SIG-M5 treated with dmso at 0.1 percent for 504 hours (cell line): ENCODE results near the gene ISOC2.

Source experiments
- DNase-seq: peaks from one replicate; lab custom pipeline; 2025; ENCODE audit not compliant: unreplicated experiment; lab: John Stamatoyannopoulos, UW

ISOC2 gene

DNA sequence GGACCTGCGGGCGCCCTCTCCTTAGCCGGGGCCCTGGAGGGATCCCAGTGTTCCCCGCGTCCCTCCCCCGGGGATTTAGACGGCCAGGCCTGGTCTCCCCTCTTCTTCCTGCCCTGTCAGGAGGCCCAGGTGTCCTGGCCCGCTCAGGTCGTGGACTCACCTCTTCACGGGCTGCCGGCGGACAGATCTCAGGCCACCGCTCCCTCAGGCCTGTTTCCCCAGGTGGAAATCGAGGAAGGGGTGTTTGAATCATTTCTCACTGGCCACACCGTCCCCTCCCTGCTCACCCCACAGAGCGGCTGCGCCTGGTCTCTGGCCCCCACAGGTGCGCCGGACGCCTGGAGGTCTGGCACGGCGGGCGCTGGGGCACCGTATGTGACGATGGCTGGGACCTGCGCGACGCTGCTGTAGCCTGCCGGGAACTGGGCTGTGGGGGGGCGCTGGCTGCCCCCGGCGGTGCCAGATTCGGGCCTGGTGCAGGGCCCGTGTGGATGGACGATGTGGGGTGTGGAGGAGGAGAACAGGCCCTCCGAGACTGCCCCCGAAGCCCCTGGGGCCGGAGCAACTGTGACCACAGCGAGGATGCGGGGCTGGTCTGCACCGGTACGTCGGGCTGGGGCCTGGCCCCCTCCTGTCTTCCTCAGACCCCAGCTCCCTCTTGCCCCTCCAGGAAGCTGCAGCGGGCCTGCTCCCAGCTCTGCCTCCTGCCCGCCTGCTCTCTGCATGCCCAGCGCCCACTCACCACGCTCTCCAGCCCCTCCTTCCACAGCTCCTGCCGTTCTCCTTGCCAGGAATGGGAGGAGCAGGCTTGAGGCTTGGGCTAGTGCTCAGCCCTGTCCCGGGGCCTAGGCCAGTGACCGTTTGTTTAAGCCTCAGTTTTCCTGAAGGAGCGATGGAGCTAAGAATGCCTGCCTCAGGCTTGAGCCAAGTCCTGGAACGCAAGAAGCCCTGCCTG lies 29.3 kb upstream of the ISOC2 start:
- no peak for DNase-seq

DNA sequence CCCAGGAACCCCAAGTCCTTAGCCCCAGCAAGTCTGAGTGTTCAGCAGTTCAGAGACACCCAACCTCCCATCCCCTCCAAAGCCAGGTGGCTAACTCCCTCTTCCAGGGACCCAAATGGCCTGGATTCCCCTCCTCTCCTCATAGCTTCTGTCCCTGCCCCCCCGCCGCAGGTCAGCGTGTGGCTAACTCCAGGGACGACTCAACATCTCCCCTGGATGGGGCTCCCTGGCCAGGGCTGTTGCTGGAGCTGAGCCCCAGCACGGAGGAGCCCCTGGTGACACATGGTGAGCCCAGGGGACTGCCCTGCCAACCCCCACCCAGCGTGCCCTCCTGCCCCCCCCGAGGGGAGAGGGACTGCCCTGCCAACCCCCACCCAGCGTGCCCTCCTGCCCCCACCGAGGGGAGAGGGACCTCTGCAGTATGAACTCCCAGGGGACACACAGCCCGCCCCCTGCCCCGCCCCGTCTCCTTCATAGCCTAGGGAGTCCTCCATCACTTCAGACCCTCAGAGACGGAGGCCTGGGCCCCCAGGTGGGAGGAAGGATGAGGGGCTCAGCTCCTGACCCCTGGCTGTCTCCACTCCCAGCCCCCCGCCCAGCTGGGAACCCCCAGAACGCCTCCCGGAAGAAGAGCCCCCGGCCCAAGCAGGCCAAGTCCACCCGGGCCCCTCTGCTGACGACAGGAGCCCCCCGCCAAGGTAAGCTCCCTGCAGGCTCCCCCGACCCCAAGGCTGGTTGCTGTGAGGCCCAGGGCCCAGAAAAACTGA lies 28.5 kb upstream of the ISOC2 start:
- DNase-seq = no peak

DNA sequence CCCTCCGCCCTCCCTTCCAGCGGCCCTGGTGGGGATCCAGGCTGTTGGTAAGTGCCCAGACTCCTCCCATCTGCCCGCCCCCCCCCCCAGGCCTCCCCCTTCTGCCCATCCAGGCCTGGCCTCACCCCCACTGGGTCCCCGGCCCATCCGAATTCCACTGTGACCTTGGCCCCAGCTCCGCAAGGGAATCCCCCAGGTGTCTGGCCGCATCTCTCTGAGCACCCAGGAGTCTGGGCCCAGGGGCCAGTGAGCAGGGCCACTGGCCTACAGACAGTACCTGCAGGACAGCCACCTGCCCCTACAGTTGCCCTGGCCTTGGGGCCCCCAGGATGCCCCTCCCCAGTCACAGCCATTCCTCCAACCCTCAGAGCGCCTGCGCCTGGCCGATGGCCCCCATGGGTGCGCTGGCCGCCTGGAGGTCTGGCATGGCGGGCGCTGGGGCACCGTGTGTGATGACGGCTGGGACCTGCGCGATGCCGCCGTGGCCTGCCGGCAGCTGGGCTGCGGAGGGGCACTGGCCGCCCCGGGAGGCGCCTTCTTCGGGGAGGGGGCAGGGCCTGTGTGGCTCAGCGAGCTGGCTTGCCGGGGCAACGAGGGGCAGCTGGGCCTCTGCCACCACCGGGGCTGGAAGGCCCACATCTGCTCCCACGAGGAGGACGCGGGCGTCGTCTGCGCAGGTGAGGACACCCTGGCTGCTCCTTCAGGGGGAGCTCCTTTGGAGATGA lies 27.7 kb upstream of the ISOC2 start:
- no peak for DNase-seq

DNA sequence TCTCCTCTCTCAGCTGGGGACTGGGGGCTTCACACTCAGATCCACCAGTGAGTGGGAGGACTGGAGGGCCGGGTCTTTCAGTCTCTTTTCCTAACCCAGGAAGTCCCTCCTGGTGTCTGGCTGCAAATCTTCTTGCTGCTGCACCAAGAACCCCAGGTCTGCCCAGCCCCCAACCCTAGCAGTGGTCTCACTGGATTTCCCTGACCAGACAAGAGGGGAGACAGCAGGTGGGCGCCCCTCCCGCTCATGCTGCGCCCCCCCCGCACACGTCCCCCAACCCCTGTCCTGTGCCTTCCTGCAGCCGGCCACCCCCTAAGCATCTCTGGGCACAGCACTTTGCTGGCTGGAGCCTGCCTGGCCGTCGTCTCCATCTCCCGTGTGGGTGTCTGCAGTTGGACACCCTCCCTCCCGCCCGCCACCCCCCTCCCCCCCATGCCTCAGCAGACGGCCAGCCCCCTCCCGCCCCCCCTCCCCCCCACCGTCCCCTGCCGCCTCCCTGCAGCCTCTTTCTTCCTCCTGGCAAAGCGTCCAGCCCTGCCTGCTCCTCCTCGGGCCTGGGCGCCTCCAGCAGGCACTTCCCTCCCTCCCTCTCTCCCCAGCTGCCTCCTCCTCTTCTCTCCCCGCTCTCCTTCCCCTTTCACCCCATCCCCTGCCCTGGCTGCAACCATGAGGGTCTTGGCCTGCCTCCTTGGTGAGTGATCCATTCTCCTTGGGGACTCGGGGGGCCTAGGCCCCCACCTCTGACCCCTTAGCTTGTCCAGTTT lies 26.7 kb upstream of the ISOC2 start, which contains the start of gene SSC5D:
Gene SSC5D (plus strand): TSS at position 513 of the 764 bp plus-strand sequence. CDS start 154 bp downstream, at position 667.
- no peak for DNase-seq

GRCh38 chr19:55486971-55487923 lies 25.8 kb upstream of the ISOC2 start:
- DNase-seq = no peak

DNA sequence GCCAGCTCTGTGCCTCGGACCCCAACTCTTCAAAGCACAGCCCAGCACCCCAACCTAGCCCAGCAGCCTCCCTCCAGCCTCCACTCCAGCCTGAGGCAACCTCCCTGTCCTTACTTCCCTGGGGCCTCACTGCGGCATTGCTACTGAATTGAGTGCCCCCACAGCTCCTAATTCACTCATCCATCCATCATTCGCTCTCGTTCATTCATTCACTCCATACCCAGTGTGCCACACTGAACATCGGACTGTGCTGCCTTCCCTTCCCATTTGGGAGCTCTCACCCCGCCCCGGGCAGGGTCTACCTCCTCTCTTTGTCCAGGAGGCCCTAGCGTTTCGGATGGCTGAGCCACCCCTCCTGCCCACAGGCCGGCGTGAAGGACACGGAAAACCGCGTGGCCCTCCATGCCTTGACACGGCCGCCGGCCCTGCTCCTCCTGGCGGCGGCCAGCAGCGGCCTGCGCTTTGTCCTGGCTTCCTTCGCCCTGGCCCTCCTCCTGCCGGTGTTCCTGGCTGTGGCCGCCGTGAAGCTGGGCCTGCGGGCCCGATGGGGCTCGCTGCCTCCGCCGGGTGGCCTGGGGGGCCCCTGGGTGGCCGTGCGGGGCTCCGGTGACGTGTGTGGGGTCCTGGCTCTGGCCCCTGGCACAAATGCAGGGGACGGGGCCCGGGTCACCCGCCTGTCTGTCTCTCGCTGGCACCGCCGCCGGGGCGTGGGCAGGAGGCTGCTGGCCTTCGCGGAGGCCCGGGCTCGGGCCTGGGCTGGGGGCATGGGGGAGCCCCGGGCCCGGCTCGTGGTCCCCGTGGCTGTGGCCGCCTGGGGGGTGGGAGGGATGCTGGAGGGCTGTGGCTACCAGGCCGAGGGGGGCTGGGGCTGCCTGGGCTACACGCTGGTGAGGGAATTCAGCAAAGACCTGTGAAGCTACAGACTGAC lies 24.9 kb upstream of the ISOC2 start:
- no peak for DNase-seq

GRCh38 chr19:55485439-55486011 lies 24.1 kb upstream of the ISOC2 start:
- DNase-seq = no peak

DNA sequence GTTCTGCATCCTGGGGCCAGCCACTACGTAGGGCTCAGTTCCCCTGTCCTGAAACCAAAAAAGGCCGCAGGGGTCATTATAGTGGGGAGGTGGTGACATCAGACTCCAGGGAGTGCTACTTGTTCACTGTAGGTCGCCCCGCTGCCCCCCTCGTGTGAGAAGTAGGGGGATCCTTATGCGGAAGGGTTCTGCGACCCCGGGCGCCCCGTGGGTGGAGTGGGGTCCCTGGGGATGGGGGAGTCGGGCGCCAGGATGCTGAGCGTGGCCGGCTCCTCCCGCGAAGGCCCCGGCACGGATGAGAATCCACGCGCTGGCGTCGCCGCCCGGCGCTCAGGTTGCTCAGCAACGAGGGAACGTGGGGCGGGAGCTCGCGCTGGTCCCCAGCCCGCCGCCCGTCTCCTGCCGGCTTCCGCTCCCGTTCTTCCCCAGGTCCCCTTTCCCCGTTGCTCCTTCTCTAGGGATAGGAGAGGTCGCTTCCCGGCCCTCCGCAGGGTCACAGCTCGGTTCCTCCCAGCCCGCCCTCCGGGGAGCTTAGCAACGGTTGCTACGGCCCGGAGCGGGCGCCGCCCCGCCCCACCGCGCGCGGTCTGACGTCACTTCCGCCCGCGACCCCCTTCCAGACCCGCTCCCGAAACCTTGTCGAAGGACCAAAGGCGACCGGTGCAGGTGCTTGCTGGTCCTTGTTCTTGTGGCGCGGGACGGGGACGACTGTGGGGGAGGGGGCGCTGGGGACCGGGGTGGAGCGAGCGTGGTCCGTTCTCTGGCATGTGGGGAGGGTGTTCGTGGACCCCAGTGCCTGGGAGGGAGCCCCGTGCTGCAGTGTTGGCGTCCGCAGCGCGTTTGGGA lies 23.4 kb upstream of the ISOC2 start, which contains the start of gene NAT14:
Gene NAT14 (plus strand): TSS at position 596 of the 846 bp plus-strand sequence. CDS start 521 bp downstream, outside the sequence.
- no peak for DNase-seq

DNA sequence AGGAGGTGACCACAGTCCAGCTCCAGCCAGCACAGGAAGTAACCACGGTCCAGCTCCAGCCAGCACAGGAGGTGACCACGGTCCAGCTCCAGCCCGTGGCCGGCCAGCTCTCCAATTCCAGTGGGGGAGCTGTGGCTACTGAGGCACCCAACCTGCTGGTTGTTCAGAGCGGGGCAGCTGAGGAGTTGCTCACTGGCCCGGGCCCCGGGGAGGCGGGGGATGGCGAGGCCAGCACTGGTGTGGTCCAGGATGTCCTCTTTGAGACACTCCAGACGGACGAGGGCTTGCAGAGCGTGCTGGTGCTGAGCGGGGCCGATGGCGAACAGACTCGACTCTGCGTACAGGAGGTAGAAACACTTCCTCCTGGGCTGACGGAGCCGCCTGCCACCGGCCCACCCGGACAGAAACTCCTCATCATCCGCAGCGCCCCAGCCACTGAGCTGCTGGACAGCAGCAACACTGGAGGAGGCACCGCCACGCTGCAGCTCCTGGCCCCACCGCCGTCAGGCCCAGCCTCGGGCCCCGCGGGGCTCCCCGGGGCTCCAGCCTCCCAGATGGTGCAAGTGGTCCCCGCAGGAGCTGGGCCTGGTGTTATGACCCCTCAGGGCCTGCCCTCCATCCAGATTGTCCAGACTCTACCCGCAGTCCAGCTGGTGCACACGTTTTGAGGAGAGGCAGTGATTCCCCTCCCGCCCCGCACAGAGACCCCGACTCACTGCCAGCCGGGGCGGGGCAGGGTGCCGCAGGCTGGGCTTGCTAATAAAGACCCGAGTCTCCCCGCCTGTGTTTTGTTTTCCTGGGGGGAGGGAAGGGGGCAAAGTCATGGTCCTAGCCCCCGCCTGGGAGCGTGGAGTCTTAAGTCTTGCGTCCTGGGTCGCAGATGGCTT lies 22.5 kb upstream of the ISOC2 start:
- DNase-seq = no peak

- no peak for DNase-seq
These were observed 21.7 kb upstream of the ISOC2 start for GRCh38 chr19:55482967-55483705.

GRCh38 chr19:55482156-55482961 lies 20.9 kb upstream of the ISOC2 start:
- no peak for DNase-seq

- DNase-seq = no peak
These were observed 20.3 kb upstream of the ISOC2 start for GRCh38 chr19:55481794-55482155.

DNA sequence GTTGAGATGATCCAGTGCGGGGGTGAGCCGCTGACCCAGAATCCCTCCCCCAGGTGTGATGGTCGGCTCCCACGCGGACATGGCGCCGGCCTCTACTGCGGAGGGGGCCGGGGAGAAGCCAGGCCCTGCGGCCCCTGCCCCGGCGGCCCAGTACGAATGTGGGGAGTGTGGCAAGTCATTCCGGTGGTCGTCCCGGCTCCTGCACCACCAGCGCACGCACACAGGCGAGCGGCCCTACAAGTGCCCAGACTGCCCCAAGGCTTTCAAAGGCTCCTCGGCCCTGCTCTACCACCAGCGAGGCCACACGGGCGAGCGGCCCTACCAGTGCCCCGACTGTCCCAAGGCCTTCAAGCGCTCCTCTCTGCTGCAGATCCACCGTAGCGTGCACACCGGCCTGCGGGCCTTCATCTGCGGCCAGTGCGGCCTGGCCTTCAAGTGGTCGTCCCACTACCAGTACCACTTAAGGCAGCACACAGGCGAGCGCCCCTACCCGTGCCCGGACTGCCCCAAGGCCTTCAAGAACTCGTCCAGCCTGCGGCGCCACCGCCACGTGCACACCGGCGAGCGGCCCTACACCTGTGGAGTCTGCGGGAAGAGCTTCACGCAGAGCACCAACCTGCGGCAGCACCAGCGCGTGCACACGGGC lies 19.8 kb upstream of the ISOC2 start:
- no peak for DNase-seq
